Activated CD4-positive, CD25-positive, alpha-beta regulatory T cell (primary cell): ENCODE measurements around the gene SMOC2.

Experiments used
- DNase-seq, 4 experiments: peaks; one replicate each; lab custom pipeline; 2025; lab: John Stamatoyannopoulos, UW

SMOC2 gene

DNA sequence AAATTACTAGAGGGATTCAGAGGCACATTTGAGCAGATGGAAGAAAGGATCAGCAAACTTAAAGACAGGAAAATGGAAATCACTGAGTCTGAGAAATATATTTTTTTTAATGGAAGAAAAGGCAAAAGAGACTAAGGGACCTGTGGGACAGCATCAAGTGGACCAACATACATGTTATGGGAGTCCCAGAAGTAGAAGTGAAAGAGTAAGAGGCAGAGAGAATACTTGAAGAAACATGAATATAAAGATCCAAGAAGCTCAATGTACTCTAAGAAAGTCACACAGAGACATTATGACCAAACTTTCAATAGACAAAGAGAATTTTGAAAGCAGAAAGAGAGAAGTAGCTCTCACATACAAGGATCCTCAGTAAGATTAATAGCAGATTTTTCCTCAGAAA, 39.5 kb downstream of the SMOC2 start:
- DNase-seq: no peak

GRCh38 chr6:168485818-168486217, 44.8 kb downstream of the SMOC2 start:
- DNase-seq: no peak

GRCh38 chr6:168490757-168491156, 49.8 kb downstream of the SMOC2 start:
- DNase-seq: no peak

DNA sequence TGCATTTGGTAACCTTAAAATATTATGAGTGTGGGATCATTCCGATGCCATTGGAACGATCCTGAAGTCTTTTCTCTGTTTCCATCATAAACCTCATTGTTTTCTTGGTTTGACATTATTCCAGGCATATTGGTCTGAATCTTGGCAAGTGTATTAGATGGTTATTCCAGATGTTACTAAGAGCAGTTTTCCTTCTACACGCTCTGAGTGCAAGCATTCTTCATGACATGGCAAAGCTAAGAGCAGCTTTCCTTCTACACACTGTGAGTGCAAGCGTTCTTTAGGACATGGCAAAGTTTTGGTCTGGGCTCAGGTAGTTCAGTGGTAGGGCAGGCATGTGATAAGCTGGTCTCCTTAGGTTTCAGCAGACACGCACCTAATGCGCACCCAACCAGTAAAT, 53.0 kb downstream of the SMOC2 start:
- DNase-seq: no peak

GRCh38 chr6:168494726-168495125, 53.7 kb downstream of the SMOC2 start:
- DNase-seq: no peak

DNA sequence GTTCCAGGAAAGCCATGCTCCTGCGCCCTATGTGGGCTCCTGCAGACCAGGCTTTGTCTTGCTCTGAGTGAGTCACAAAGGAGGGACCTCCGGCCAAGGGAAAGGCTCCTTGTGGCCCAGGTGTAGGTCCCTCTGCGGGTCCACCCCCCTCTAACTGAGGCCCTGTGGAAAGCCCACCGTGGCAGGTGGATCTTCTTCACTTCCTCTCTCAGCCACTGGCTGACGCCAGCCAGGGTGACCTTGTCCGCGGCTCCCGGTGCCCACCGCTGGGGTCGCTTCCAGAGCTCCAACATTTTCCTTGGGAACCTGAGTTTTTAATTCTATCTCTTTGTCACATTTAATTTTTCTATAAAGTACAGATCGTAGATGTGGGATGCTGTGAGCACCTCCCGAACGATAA, 54.1 kb downstream of the SMOC2 start:
- no peak for DNase-seq

- no peak for DNase-seq
Observed at GRCh38 chr6:168495636-168496035, 54.7 kb downstream of the SMOC2 start.

GRCh38 chr6:168496139-168496996, 55.4 kb downstream of the SMOC2 start:
- no peak for DNase-seq

DNA sequence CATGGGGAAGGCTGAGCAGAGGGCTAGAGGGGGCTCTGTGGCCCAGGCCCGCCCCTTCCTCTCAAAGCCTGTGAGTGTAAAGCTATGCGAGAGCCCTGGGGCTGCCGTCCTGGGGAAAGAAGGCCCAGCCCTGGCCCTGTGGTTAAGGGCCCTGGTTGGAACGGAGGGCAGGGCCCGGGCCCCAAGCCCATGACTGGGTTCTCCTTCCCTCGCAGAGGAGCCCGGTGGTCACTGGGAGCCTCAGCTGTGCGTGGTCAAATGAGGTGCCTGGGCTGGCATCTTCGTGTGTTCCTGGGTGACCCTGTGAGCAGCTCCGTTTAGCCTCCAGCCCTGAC, 56.0 kb downstream of the SMOC2 start:
- no peak for DNase-seq

GRCh38 chr6:168497381-168497780, 56.4 kb downstream of the SMOC2 start:
- no peak for DNase-seq

DNA sequence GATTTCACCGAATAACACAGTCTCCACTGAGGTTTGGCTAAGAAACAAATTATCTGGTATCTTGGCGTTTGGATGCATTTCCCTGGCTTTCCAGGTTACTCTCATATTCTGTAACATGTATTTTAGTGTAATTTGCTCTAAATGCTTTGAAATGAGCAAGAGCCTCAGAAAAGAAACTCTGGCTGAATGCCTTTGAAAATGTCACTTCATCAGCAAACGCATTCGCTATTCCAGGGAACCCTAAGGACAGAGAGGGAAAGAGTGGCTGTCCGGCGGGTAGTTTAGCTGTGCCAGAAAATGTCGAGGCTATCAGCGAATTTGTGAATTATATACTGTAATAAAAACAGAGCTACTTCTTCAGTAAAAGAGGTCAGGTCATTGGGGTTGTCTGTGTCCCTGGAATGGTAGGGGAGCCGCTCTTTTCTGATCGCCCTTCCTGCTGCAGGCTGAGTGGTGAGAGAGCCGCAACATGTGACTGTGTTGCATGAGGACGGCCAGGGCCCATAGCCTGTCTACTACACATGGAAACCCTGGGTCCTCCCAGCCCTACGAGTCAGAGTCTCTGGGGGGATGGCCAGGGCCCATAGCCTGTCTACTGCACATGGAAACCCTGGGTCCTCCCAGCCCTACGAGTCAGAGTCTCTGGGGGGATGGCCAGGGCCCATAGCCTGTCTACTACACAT, 57.3 kb downstream of the SMOC2 start:
- DNase-seq: no peak

- DNase-seq: no peak
Observed at GRCh38 chr6:168499045-168499650, 58.2 kb downstream of the SMOC2 start.

DNA sequence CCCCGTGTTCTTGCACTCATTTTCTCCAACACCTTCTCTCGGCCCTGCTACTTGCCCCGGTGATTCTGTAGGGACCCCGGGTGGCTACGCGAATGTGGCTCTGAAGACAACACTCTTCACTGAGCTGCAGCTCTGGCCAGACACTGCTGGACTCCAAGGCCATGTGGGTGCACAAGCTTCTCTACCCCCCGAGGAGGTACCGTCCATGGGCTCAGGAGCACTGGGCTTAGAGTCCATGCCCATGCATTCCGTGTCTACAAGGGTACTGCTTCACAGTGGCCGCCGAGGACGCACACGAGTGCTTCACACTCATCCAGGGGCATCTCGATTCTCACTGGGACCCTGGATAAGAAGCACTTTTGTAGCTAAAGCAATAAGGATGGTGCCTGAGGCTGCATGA, 59.5 kb downstream of the SMOC2 start:
- no peak for DNase-seq

GRCh38 chr6:168501561-168501960, 60.6 kb downstream of the SMOC2 start:
- no peak for DNase-seq

- no peak for DNase-seq
Observed at GRCh38 chr6:168504366-168504765, 63.4 kb downstream of the SMOC2 start.

- no peak for DNase-seq
Observed at GRCh38 chr6:168506460-168506859, 65.5 kb downstream of the SMOC2 start.

DNA sequence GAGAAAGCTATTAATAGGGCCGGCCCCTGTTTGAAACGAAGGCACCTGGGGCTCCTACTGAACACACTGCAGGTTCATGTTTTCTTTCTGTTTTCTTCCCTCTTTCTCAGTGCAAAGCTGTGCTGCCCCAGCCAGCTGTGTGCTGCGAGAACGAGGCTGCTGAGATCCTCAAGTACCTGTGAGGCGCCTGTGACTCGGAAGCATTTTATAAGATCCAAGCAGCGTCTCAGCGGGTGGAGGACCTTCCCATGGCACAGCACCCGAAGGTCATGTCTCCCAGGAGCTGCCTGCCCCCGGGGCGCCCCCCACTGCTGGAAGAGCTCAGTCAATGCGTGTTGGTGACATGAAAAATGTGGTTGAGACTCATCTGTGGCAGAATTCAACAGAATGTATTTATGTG, 66.3 kb downstream of the SMOC2 start:
- no peak for DNase-seq

- DNase-seq: no peak
Observed at GRCh38 chr6:168507730-168508129, 66.7 kb downstream of the SMOC2 start.

DNA sequence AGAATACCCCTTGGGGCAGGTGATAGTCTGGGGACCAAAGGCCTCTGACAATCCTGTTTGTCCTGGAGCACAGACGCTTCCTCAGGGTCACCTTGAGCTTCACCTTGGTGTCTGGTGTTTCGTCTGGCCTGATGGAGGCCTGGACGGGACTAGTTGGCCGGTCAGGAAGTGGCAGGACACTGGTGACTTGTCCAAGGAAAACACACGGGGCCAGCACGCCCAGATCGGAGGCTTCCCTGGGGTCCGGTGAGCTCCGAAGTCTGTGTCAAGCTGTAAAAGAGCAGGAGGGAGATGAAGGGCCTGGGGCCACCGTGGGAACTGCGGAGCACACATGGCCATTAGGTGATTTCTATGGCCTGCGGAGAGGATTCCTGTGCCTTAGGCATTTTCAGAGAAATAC, 67.9 kb downstream of the SMOC2 start:
- no peak for DNase-seq

DNA sequence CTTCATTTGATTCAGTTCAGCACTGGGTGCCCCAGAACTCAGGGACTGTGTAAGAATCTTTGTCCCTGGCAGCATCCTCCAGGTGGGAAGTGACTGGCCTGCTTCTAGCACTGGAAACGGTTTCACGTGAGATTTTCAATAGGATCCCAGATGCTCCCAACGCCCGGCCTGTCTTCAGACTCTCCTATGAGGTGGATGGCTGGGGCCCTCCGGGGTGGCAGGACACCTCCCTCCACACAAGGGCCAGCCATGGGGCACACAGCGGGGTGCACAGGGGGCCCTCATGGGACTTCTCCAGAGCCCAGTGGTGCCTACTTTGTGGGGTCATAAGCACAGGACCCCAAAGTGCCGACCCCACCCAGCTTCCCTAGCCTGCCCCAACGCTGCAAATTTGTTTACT, 72.8 kb downstream of the SMOC2 start:
- no peak for DNase-seq

DNA sequence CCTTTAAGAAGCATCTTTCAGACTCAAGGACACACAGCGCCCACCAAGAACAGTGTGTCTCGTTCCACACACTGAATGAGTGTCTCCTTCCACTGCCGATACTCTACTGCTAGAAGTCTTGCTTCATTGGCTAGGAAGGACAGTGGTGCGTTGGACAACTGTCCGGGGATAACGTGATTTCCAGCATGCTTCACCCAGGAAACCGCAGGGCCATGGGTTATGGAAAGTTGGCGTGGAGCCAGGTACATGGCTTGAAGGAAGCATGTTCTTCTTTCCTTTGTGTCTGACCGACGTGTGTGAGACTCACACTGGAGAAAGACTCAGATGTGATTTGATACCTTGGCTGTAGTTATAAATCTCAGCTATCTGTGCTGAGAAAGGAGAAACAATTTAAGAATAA, 73.2 kb downstream of the SMOC2 start:
- DNase-seq: no peak

GRCh38 chr6:168515376-168515775, 74.4 kb downstream of the SMOC2 start:
- DNase-seq: no peak
